Measurements from ENCODE around the gene FHIT. TPM values are rescaled to one million over a fixed set of nuclear protein-coding genes. Genes with fewer than 3 reads are reported as not detected.
"Not testable (repeated sequence)": the region's sequence is repeated elsewhere in the genome, so short reads cannot be mapped to it uniquely, and the experiment has no call there.

The FHIT gene
- total and polyA plus RNA-seq, 7 donors = 2.4 to 10.2 (median 6.1) TPM

DNA sequence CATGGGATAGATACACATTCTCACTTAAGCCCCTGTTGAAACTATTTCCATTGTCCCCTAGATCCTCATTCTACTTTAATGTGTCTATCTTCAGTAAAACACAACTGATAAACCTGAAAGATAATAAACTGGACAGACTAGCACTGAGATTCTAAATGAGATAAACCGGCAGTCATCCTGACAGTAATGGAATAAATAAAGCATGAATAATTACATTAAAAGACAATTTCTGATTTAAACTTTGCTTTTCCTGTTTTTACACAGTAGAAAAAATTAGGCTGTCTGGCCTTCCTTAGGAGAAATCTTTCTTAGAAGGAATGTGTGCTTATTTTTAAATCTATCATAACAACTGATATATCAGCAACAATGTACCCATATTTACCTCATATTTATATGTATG lies 232.4 kb downstream of the FHIT start:
- Histone ChIP-seq H3K36me3 (no peaks in the 10 kb centered on the region), H3K27me3 (no peaks in the 10 kb centered on the region), H3K9me3 (no peaks in the 10 kb centered on the region), H3K4me1 (no peaks in the 10 kb centered on the region), H3K27ac (no peak overlapping the region), H3K4me3 (no peak overlapping the region)
- intact Hi-C loops (cut with DNase I) = no loop called here
- 89 to 95% methylated on average over 1 of the region's 1 CpG for WGBS, 2 donors
- DNase-seq = no peak
- no peak for TF ChIP-seq POLR2AphosphoS5 (IDR thresholded peaks at IDR 0.05)
- TF ChIP-seq POLR2A (IDR thresholded peaks at IDR 0.05) = no peak
- TF ChIP-seq, protein P1, sequence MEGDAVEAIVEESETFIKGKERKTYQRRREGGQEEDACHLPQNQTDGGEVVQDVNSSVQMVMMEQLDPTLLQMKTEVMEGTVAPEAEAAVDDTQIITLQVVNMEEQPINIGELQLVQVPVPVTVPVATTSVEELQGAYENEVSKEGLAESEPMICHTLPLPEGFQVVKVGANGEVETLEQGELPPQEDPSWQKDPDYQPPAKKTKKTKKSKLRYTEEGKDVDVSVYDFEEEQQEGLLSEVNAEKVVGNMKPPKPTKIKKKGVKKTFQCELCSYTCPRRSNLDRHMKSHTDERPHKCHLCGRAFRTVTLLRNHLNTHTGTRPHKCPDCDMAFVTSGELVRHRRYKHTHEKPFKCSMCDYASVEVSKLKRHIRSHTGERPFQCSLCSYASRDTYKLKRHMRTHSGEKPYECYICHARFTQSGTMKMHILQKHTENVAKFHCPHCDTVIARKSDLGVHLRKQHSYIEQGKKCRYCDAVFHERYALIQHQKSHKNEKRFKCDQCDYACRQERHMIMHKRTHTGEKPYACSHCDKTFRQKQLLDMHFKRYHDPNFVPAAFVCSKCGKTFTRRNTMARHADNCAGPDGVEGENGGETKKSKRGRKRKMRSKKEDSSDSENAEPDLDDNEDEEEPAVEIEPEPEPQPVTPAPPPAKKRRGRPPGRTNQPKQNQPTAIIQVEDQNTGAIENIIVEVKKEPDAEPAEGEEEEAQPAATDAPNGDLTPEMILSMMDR (IDR thresholded peaks at IDR 0.05) = no peak
- TF ChIP-seq EP300 (IDR thresholded peaks at IDR 0.05) = no peak

DNA sequence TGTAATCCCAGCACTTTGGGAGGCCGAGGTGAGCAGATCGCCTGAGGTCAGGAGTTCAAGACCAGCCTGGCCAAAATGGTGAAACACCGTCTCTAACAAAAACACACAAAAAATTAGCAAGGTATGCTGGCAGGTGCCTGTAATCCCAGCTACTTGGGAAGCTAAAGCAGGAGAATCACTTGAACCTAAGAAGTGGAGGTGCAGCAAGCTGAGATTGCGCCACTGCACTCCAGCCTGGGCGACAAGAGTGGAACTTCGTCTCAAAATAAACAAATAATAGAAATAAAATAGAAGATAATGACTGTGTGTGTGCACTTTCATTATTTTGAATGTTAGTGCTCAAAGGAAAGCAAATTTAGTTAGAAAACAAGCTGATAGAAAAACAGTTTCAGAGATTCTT lies 234.2 kb downstream of the FHIT start:
- 91 to 94% methylated on average over 6 of the region's 6 CpGs for WGBS, 2 donors
- H3K9me3 ChIP-seq; intact Hi-C loops (cut with DNase I); H3K4me1 ChIP-seq; DNase-seq; H3K4me3 ChIP-seq; H3K27me3 ChIP-seq; H3K27ac ChIP-seq; H3K36me3 ChIP-seq: not testable (repeated sequence)

DNA sequence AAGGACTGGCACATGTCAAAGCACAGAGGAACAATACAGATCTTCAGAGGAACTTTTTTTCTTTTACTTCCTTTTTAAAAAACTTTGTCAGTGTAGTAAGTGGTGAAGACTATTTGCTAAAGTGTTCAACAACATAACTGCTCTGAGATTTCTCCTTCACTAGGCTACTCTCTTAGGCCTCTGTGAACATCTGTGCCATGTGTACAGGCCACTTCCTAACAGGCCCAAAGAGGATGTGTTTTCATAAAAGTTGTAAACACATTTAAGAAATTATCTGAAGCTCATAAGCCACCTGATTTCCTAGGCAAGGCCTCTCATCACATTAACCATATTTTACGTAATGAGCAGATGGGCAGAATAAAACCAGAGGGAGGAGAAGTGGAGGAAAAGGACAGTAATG lies 235.4 kb downstream of the FHIT start:
- Histone ChIP-seq H3K36me3 (no peaks in the 10 kb centered on the region), H3K4me3 (no peak overlapping the region), H3K9me3 (no peaks in the 10 kb centered on the region), H3K27ac (no peak overlapping the region), H3K4me1 (no peaks in the 10 kb centered on the region), H3K27me3 (no peaks in the 10 kb centered on the region)
- no peak for DNase-seq
- no peak for TF ChIP-seq POLR2AphosphoS5 (IDR thresholded peaks at IDR 0.05)
- TF ChIP-seq, protein P1 (IDR thresholded peaks at IDR 0.05) = no peak
- TF ChIP-seq POLR2A (IDR thresholded peaks at IDR 0.05) = no peak
- TF ChIP-seq EP300 (IDR thresholded peaks at IDR 0.05) = no peak
- intact Hi-C loops (cut with DNase I) = no loop called here
- 91 to 94% methylated on average over 1 of the region's 1 CpG for WGBS, 2 donors

DNA sequence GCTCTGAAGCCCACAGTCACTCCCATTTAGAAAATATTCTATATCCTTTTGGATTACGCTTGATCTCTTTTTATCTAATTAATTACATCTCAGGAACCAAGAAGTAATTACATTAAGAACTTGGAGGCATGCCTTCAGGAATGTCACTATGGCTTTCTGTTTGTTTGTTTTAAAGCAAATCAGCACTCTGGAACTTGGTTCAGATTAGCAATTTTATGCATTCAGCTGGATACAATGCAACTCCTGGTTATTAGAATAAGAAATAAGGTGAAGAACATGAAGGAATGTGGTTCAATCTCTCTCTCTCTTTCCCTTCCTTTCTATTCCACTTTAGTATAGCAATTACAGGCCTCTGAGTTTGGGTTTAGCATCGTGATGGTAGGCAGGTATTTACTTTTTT lies 235.8 kb downstream of the FHIT start:
- TF ChIP-seq, protein P1 (IDR thresholded peaks at IDR 0.05) = no peak
- no peak for TF ChIP-seq EP300 (IDR thresholded peaks at IDR 0.05)
- TF ChIP-seq POLR2A (IDR thresholded peaks at IDR 0.05) = no peak
- TF ChIP-seq POLR2AphosphoS5 (IDR thresholded peaks at IDR 0.05) = no peak
- Histone ChIP-seq H3K27ac (no peak overlapping the region), H3K9me3 (no peaks in the 10 kb centered on the region), H3K4me1 (no peaks in the 10 kb centered on the region), H3K27me3 (no peaks in the 10 kb centered on the region), H3K4me3 (no peak overlapping the region), H3K36me3 (no peaks in the 10 kb centered on the region)
- DNase-seq = no peak
- intact Hi-C loops (cut with DNase I) = no loop called here
- WGBS, 2 donors = 72 to 77% methylated on average over 2 of the region's 2 CpGs

DNA sequence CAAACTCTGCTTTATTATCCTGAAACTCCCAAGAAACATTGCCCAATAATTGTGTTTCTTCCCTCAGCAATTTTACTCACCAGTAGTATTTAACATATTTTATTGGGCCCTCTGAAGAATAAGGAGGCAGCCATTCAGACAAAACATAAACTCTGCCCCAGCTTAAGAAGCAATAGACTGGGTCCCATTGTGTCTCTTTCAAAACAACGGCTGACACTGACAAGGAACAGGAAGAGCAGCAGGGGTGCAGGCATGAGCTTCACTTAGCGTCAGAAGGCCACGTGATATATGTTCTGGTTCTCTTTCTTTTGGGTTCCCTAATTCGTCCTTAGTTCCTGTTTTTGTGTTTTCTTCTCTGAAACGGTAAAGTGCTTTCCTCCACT lies 242.3 kb downstream of the FHIT start:
- H3K4me1 ChIP-seq = no peaks in the 10 kb centered on the region
- no peak for TF ChIP-seq POLR2A (IDR thresholded peaks at IDR 0.05)
- peak in 2 of 4 donors; percentile 19 to 45 for TF ChIP-seq POLR2AphosphoS5 (IDR thresholded peaks at IDR 0.05)
- TF ChIP-seq, protein P1 (IDR thresholded peaks at IDR 0.05) = no peak
- H3K4me3 ChIP-seq = no peak overlapping the region
- H3K27ac ChIP-seq = peak overlapping the region in 1 of 4 donors; percentile 38
- intact Hi-C loops (cut with DNase I) = no loop called here
- WGBS, 2 donors = 47 to 79% methylated on average over 5 of the region's 5 CpGs
- H3K9me3 ChIP-seq = no peaks in the 10 kb centered on the region
- H3K27me3 ChIP-seq = no peaks in the 10 kb centered on the region
- DNase-seq = no peak
- no peaks in the 10 kb centered on the region for H3K36me3 ChIP-seq
